Transverse colon (tissue), 4 donors: ENCODE measurements around the gene APOA1. TPM values are rescaled to one million over a fixed set of nuclear protein-coding genes. Genes with fewer than 3 reads are reported as not detected.
A peak's percentile ranks its signal among the peaks of the same experiment; 100 is the strongest.

ENCODE experiments used
- DNase-seq: peaks from one replicate; pipeline ENCODE4 v3.0.0-alpha.2; 2019
- H3K27ac ChIP-seq, 4 donors: fragments of 200-600 bp; sonication (generic); 2 replicates each; pipeline ENCODE4 v1.5.1; 2016 to 2018; ENCODE audit warnings: inconsistent platforms in 4 of 4
- H3K27me3 ChIP-seq: fragments of 200-600 bp; sonication (generic); 2 replicates; pipeline ENCODE4 v1.5.1; 2017; ENCODE audit warnings: inconsistent platforms
- H3K36me3 ChIP-seq, 4 donors: fragments of 200-600 bp; sonication (generic); 2 replicates each; pipeline ENCODE4 v1.5.1; 2017 to 2019; ENCODE audit warnings: inconsistent platforms in 4 of 4
- H3K4me1 ChIP-seq, 4 donors: fragments of 200-600 bp; sonication (generic); 2 replicates each; pipeline ENCODE4 v1.5.1; 2017 to 2020; ENCODE audit warnings: inconsistent platforms in 4 of 4
- H3K4me3 ChIP-seq, 4 donors: fragments of 200-600 bp; sonication (generic); 1 replicate in 1 of 4; 2 replicates in 3 of 4; pipeline versions ENCODE4 v1.5.1 to v1.6.1; 2017 to 2019; ENCODE audit warnings: inconsistent platforms in 4 of 4
- H3K9me3 ChIP-seq, 2 donors: fragments of 200-600 bp; sonication (generic); 2 replicates each; pipeline ENCODE4 v1.5.1; 2017 to 2019; ENCODE audit warnings: inconsistent platforms in 2 of 2
- EP300 ChIP-seq: sonication (generic); formaldehyde crosslinking; IDR thresholded peaks from one replicate; pipeline ENCODE4 v1.6.1; 2017; ENCODE audit warnings: antibody characterized with exemption, low read depth
- POLR2A ChIP-seq: fragments of 450-650 bp; IDR thresholded peaks from one replicate; pipeline ENCODE4 v1.6.1; 2016; ENCODE audit warnings: antibody characterized with exemption, mild to moderate bottlenecking, moderate library complexity
- POLR2AphosphoS5 ChIP-seq, 3 donors: sonication (generic); formaldehyde crosslinking; IDR thresholded peaks; one replicate each; pipeline ENCODE4 v1.6.1; 2016; ENCODE audit warnings: antibody characterized with exemption in 3 of 3
- WGBS, 2 donors: methylation state at CpG; one replicate each; pipeline ENCODE4 v1.1.5; 2018; ENCODE audit warnings: low coverage in 1 of 2; 5-methylcytosine and 5-hydroxymethylcytosine counted together
- in situ Hi-C, 4 donors: fragments of 200-750 bp; cut with MboI; loops; one replicate each; pipeline versions ENCODE4 v1.15.0 to v1.15.1; 2017; ENCODE audit warnings: low sequenced_read_pairs in 3 of 4, low pct_ligation_motif_present in 1 of 4, low pct_unique_long_range_greater_than_20kb in 1 of 4
- intact Hi-C: fragments of 100-400 bp; cut with DNase I; formaldehyde crosslinking; loops from one replicate; pipeline ENCODE4 v1.15.1; 2023; ENCODE audit warnings: low total_unique reads
- total RNA-seq, 4 donors: library from RNA; depleted of rRNA; stranded (reverse); fragments of >200 nt; gene quantifications; one replicate each; pipeline ENCODE4 v1.1.0, GENCODE V29; 2016
- TF ChIP-seq, protein P1 (sequence below), 5 experiments: fragments of 200-600 bp in 3 of 5; fragments of 450-650 bp in 2 of 5; sonication (generic) in 3 of 5; IDR thresholded peaks; 1 replicate in 2 of 5; 2 replicates in 3 of 5; pipeline ENCODE4 v1.5.1; 2016 to 2017; ENCODE audit warnings: antibody characterized with exemption in 5 of 5, inconsistent platforms in 3 of 5, mild to moderate bottlenecking in 2 of 5, moderate library complexity in 1 of 5

APOA1 gene
- total RNA-seq, 4 donors from 2014 or later, result 169 TPM; not detected in 3

DNA sequence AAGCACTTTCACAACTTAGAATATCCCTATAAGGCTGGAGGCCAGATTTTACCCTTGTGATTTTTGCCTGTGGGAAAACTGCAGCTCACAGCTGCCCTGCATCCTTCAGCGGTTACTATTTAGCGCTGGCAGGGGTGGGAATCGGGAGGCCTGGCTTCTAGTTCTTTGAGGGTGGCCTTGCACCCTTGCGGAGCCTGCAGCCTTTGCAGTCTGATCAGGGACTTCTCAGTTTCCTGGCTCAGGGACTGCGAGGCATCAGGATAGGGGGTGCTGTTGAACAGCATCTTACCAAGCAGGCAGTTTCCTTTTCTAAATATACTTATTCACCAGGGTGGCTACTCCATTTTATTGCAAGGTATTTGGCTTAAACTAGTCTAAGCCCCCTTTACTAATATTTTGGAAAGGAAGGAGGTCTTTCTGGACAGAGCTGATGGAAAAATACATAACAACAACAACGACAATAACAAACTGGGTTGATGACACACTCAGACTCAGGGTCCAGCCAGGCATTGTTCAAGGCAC lies 2.9 kb upstream of the APOA1 start:
- in situ Hi-C loops, result no loop called here

DNA sequence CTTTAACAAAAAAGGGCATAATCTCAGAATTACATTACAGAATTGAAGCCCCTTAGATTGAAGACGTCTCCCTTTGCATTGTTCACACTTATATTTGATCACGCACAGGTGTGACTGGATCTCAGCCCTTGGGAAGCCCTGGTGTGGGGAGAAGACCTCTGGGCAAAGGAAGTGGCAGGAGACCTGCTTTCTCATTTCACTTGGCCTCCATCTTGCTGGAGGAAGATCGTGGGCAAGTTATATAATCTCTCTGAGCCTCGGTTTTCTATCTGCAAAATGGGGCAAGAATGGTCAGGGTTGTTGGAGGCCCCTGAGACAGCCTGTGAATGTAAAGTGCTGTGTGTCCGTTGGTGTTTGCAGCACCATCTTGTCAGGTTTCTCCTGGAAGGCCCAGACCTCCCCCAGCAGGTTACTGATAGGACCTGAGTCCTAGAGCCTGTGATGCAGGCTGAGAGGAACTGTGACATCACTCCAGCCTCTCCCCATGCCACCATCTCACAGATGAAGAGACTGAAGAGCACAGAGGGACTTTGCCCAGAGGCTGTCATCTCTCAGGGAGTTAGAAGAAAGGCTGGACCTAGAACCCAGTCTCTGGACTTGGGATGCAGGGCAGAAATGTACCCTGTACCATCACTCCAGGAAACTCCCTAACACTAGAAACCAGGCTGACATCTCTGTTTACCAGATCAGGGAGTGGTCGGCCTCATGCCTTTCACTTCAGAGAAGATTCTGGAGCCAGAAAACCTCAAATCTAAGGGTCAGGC lies 1.1 kb upstream of the APOA1 start:
- Histone ChIP-seq H3K4me1 (peaks cover 0 to 17% (median 11%) of the 10 kb centered on the region in 4 donors), H3K9me3 (no peaks in the 10 kb centered on the region), H3K36me3 (peaks cover 0 to 2% (median under 1%) of the 10 kb centered on the region in 4 donors), H3K27me3 (no peaks in the 10 kb centered on the region), H3K27ac (no peak overlapping the region), H3K4me3 (no peak overlapping the region)
- no peak for DNase-seq
- 82% methylated on average over 6 of the region's 6 CpGs; no CpG with 5 or more reads in 1 of the 2 donors for WGBS, 2 donors
- in situ Hi-C loops (no loop called here), intact Hi-C loops (no loop called here)
- no peak for TF ChIP-seq POLR2AphosphoS5 (IDR thresholded peaks at IDR 0.05)
- TF ChIP-seq, protein P1, sequence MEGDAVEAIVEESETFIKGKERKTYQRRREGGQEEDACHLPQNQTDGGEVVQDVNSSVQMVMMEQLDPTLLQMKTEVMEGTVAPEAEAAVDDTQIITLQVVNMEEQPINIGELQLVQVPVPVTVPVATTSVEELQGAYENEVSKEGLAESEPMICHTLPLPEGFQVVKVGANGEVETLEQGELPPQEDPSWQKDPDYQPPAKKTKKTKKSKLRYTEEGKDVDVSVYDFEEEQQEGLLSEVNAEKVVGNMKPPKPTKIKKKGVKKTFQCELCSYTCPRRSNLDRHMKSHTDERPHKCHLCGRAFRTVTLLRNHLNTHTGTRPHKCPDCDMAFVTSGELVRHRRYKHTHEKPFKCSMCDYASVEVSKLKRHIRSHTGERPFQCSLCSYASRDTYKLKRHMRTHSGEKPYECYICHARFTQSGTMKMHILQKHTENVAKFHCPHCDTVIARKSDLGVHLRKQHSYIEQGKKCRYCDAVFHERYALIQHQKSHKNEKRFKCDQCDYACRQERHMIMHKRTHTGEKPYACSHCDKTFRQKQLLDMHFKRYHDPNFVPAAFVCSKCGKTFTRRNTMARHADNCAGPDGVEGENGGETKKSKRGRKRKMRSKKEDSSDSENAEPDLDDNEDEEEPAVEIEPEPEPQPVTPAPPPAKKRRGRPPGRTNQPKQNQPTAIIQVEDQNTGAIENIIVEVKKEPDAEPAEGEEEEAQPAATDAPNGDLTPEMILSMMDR (IDR thresholded peaks at IDR 0.05), result no peak
- TF ChIP-seq EP300, result no peak
- no peak for TF ChIP-seq POLR2A

More for the DNA sequence above, 2.9 kb upstream of the APOA1 start:
- Histone ChIP-seq H3K4me3 (no peak overlapping the region), H3K36me3 (peaks cover 0 to 14% (median 6%) of the 10 kb centered on the region in 4 donors), H3K9me3 (no peaks in the 10 kb centered on the region), H3K4me1 (peaks cover 0 to 12% (median 9%) of the 10 kb centered on the region in 4 donors), H3K27me3 (no peaks in the 10 kb centered on the region), H3K27ac (no peak overlapping the region)
- DNase-seq, result no peak
- intact Hi-C loops, result no loop called here
- 40 to 80% methylated on average over 2 to 6 of the region's 6 CpGs for WGBS, 2 donors
- TF ChIP-seq POLR2A (no peak), POLR2AphosphoS5 (IDR thresholded peaks at IDR 0.05) (no peak), EP300 (no peak)
- TF ChIP-seq, protein P1 (IDR thresholded peaks at IDR 0.05), result no peak

DNA sequence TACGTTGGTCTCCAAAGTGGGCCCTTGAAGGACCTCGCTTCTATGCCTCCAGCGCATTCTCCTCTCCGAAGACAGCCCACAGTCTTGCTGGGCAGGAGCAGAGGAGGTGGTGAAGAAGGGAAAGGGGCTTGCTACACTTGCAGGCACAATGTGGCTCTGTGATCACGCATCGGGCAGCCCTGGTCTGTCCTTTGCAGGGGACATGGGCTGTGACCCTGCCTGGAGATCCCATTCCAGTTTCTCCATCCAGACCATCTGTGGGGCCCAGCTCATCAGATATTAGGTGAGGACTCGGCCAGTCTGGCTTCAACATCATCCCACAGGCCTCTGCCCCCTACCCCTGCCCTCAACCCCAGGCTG lies 810 bp downstream of the APOA1 start:
- Histone ChIP-seq H3K36me3 (no peaks in the 10 kb centered on the region), H3K9me3 (no peaks in the 10 kb centered on the region), H3K4me1 (peaks cover 0 to 17% (median 11%) of the 10 kb centered on the region in 4 donors), H3K27ac (peak overlapping the region in 1 of 4 donors; percentile 54), H3K4me3 (no peak overlapping the region), H3K27me3 (no peaks in the 10 kb centered on the region)
- DNase-seq, result no peak
- intact Hi-C loops, result no loop called here
- WGBS, 2 donors, result 87% methylated on average over 7 of the region's 7 CpGs; no CpG with 5 or more reads in 1 of the 2 donors
- in situ Hi-C loops, result no loop called here
- TF ChIP-seq POLR2AphosphoS5 (IDR thresholded peaks at IDR 0.05) (no peak), POLR2A (no peak), EP300 (no peak)
- TF ChIP-seq, protein P1 (IDR thresholded peaks at IDR 0.05), result no peak

DNA sequence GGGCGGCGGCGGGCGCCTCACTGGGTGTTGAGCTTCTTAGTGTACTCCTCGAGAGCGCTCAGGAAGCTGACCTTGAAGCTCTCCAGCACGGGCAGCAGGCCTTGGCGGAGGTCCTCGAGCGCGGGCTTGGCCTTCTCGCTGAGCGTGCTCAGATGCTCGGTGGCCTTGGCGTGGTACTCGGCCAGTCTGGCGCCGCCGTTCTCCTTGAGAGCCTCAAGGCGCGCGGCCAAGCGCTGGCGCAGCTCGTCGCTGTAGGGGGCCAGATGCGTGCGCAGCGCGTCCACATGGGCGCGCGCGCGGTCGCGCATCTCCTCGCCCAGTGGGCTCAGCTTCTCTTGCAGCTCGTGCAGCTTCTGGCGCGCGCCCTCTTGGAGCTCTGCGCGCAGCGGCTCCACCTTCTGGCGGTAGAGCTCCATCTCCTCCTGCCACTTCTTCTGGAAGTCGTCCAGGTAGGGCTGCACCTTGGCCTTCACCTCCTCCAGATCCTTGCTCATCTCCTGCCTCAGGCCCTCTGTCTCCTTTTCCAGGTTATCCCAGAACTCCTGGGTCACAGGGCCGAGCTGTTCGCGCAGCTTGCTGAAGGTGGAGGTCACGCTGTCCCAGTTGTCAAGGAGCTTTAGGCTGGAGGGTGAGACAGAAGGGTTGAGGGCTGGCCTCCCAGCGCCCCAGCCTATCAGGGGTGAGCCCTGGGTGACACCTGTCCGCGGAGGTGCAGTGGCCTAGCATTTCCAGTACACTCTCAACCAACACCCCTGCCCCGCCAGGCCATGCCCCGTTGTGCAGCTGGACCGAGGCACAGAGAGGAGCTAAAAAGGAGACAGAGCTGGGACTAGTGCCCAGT lies 1.4 kb downstream of the APOA1 start:
- intact Hi-C loops (no loop called here), in situ Hi-C loops (no loop called here)
- Histone ChIP-seq H3K27ac (peak overlapping the region; percentile 54 to 66 (median 64)), H3K4me3 (peak overlapping the region in 3 of 4 donors; percentile 20 to 46 (median 25)), H3K27me3 (no peaks in the 10 kb centered on the region), H3K4me1 (peaks cover 0 to 17% (median 11%) of the 10 kb centered on the region in 4 donors), H3K36me3 (no peaks in the 10 kb centered on the region), H3K9me3 (no peaks in the 10 kb centered on the region)
- WGBS, 2 donors, result 13% methylated on average over 57 of the region's 57 CpGs; no CpG with 5 or more reads in 1 of the 2 donors
- TF ChIP-seq POLR2AphosphoS5 (IDR thresholded peaks at IDR 0.05), result peak in 1 of 3 donors; percentile 45
- TF ChIP-seq, protein P1 (IDR thresholded peaks at IDR 0.05), result peak; percentile 46 to 70 (median 55)
- no peak for TF ChIP-seq POLR2A
- no peak for TF ChIP-seq EP300
- DNase-seq, result peak; percentile 86
